Gastrocnemius medialis (tissue), 4 donors: ENCODE data around the gene C17orf114.
A peak's percentile ranks its signal among the peaks of the same experiment; 100 is the strongest.

ENCODE experiments used
- ATAC-seq, 2 donors: fragments of 150-250 bp; one replicate each; pipeline ENCODE4 v1.9.1; 2016
- DNase-seq, 2 donors: peaks; one replicate each; pipeline ENCODE4 v3.0.0-alpha.2; 2019
- H3K27ac ChIP-seq, 4 donors: fragments of 200-600 bp; sonication (generic); 1 replicate in 1 of 4; 2 replicates in 3 of 4; pipeline ENCODE4 v1.5.1; 2016 to 2018; ENCODE audit warnings: mild to moderate bottlenecking in 2 of 4, moderate library complexity in 1 of 4
- H3K27me3 ChIP-seq, 3 donors: fragments of 200-600 bp; sonication (generic) in 2 of 3; 1 replicate in 1 of 3; 2 replicates in 2 of 3; pipeline versions ENCODE4 v1.5.1 to v1.6.0; 2016 to 2019; ENCODE audit warnings: mild to moderate bottlenecking in 1 of 3, moderate library complexity in 1 of 3
- H3K36me3 ChIP-seq, 2 donors: fragments of 200-600 bp; sonication (generic) in 1 of 2; one replicate each; pipeline ENCODE4 v1.5.1; 2017 to 2018
- H3K4me1 ChIP-seq, 2 donors: fragments of 200-600 bp; sonication (generic) in 1 of 2; one replicate each; pipeline ENCODE4 v1.5.1; 2016 to 2017; ENCODE audit warnings: mild to moderate bottlenecking in 2 of 2
- H3K4me3 ChIP-seq, 4 donors: fragments of 200-600 bp; sonication (generic) in 3 of 4; 1 replicate in 1 of 4; 2 replicates in 3 of 4; pipeline ENCODE4 v1.5.1; 2016 to 2019; ENCODE audit warnings: mild to moderate bottlenecking in 2 of 4
- H3K9me3 ChIP-seq, 3 donors: fragments of 200-600 bp; sonication (generic) in 2 of 3; 1 replicate in 1 of 3; 2 replicates in 2 of 3; pipeline ENCODE4 v1.5.1; 2016 to 2019
- CTCF ChIP-seq, 5 experiments: fragments of 450-650 bp in 3 of 5; fragments of 200-600 bp in 2 of 5; sonication (generic) in 2 of 5; IDR thresholded peaks in 4 of 5; conservative IDR thresholded peaks in 1 of 5; 1 replicate in 4 of 5; 2 replicates in 1 of 5; pipeline ENCODE4 v1.5.1; 2016 to 2019; ENCODE audit warnings: antibody characterized with exemption in 5 of 5, mild to moderate bottlenecking in 3 of 5, moderate library complexity in 3 of 5
- POLR2A ChIP-seq, 2 donors: fragments of 450-650 bp; IDR thresholded peaks; one replicate each; pipeline ENCODE4 v1.6.1; 2017; ENCODE audit warnings: antibody characterized with exemption in 2 of 2, mild to moderate bottlenecking in 2 of 2, moderate library complexity in 2 of 2
- in situ Hi-C, 4 donors: fragments of 200-750 bp; cut with MboI; loops; one replicate each; pipeline versions ENCODE4 v1.15.0 to v1.8.0; 2017; ENCODE audit warnings: low sequenced_read_pairs in 4 of 4
- intact Hi-C: fragments of 100-400 bp; cut with DNase I; formaldehyde crosslinking; loops from one replicate; pipeline ENCODE4 v1.15.1; 2023; ENCODE audit warnings: low total_unique reads

Gene C17orf114

GRCh38 chr17:4788159-4788806 lies 13.8 kb downstream of the C17orf114 start:
- Histone ChIP-seq H3K4me1 (peaks cover 36 to 44% of the 10 kb centered on the region in 2 donors), H3K4me3 (no peak overlapping the region), H3K27ac (no peak overlapping the region), H3K27me3 (peaks cover 21 to 37% (median 30%) of the 10 kb centered on the region in 3 donors), H3K9me3 (no peaks in the 10 kb centered on the region), H3K36me3 (no peaks in the 10 kb centered on the region)
- in situ Hi-C loops (loop anchor here (5.0 to 25.0 kb wide), 4 partner anchors 53 to 99 kb away; partner anchors contain the start of genes C17orf107 (in 2 of the 4), CXCL16 (in 1 of the 4), MED11 (in 1 of the 4) and ZMYND15 (in 1 of the 4)), intact Hi-C loops (no loop called here)
- no peak for ATAC-seq
- DNase-seq, result no peak
- TF ChIP-seq POLR2A (IDR thresholded peaks at IDR 0.05), result no peak
- TF ChIP-seq CTCF (IDR thresholded peaks at IDR 0.05 in 4 of 5, conservative IDR thresholded peaks at IDR 0.05 in 1 of 5), result no peak

- Histone ChIP-seq H3K4me1 (peaks cover 36 to 44% of the 10 kb centered on the region in 2 donors), H3K4me3 (peak overlapping the region; percentile 11 to 40 (median 24)), H3K36me3 (no peaks in the 10 kb centered on the region), H3K9me3 (no peaks in the 10 kb centered on the region), H3K27ac (no peak overlapping the region), H3K27me3 (peaks cover 34 to 54% (median 48%) of the 10 kb centered on the region in 3 donors)
- intact Hi-C loops, result no loop called here
- TF ChIP-seq POLR2A (IDR thresholded peaks at IDR 0.05) (no peak), CTCF (IDR thresholded peaks at IDR 0.05 in 4 of 5, conservative IDR thresholded peaks at IDR 0.05 in 1 of 5) (no peak)
- in situ Hi-C loops, result loop anchor here (5.0 to 25.0 kb wide), 4 partner anchors 52 to 101 kb away; partner anchors contain the start of genes C17orf107 (in 2 of the 4), CXCL16 (in 1 of the 4), MED11 (in 1 of the 4) and ZMYND15 (in 1 of the 4)
- no peak for DNase-seq
- no peak for ATAC-seq
These were observed 15.6 kb downstream of the C17orf114 start for GRCh38 chr17:4786516-4786915.

GRCh38 chr17:4786106-4786511 lies 16.0 kb downstream of the C17orf114 start, which contains the start of gene VMO1:
Gene VMO1 (minus strand): TSS chr17:4786364. CDS start chr17:4786352, 12 bp downstream.
- Histone ChIP-seq H3K27ac (no peak within 1 kb of the TSS), H3K9me3 (no peaks in the 10 kb centered on the region), H3K27me3 (peaks cover 34 to 55% (median 49%) of the 10 kb centered on the region in 3 donors), H3K36me3 (no peaks in the 10 kb centered on the region), H3K4me3 (peak within 1 kb of the TSS; percentile 14 to 40 (median 34)), H3K4me1 (peaks cover 36 to 44% of the 10 kb centered on the region in 2 donors)
- intact Hi-C loops, result no loop called here
- in situ Hi-C loops, result loop anchor here (5.0 to 25.0 kb wide), 4 partner anchors 51 to 101 kb away; partner anchors contain the start of genes C17orf107 (in 2 of the 4), CXCL16 (in 1 of the 4), MED11 (in 1 of the 4) and ZMYND15 (in 1 of the 4)
- DNase-seq (no peak), ATAC-seq (no peak)
- TF ChIP-seq CTCF (IDR thresholded peaks at IDR 0.05 in 4 of 5, conservative IDR thresholded peaks at IDR 0.05 in 1 of 5), result no peak
- no peak for TF ChIP-seq POLR2A (IDR thresholded peaks at IDR 0.05)

- ATAC-seq, result no peak
- H3K9me3 ChIP-seq, result no peaks in the 10 kb centered on the region
- in situ Hi-C loops, result loop anchor here (5.0 to 25.0 kb wide), 4 partner anchors 51 to 102 kb away; partner anchors contain the start of genes C17orf107 (in 2 of the 4), CXCL16 (in 1 of the 4), MED11 (in 1 of the 4) and ZMYND15 (in 1 of the 4)
- intact Hi-C loops, result no loop called here
- H3K27ac ChIP-seq, result no peak overlapping the region
- H3K36me3 ChIP-seq, result no peaks in the 10 kb centered on the region
- DNase-seq, result no peak
- peaks cover 32 to 40% of the 10 kb centered on the region in 2 donors for H3K4me1 ChIP-seq
- TF ChIP-seq CTCF (IDR thresholded peaks at IDR 0.05 in 4 of 5, conservative IDR thresholded peaks at IDR 0.05 in 1 of 5), result no peak
- no peak for TF ChIP-seq POLR2A (IDR thresholded peaks at IDR 0.05)
- peaks cover 36 to 59% (median 52%) of the 10 kb centered on the region in 3 donors for H3K27me3 ChIP-seq
- H3K4me3 ChIP-seq, result peak overlapping the region; percentile 11 to 40 (median 24)
These were observed 16.6 kb downstream of the C17orf114 start for GRCh38 chr17:4785311-4786105.
